Measurements from ENCODE around the gene KCNJ11. TPM values are rescaled to one million over a fixed set of nuclear protein-coding genes. Genes with fewer than 3 reads are reported as not detected.

The KCNJ11 gene
- polyA plus RNA-seq, 1 donor from 2014 or later, result 8.0 TPM

GRCh38 chr11:17430616-17431015 lies 42.2 kb upstream of the KCNJ11 start:
- Histone ChIP-seq H3K4me3 (ENCODE audit: low read length) (no peak overlapping the region), H3F3A (ENCODE audit: insufficient read depth, low read length, poor library complexity, severe bottlenecking) (no peaks in the 10 kb centered on the region), H3K79me2 (replicated peaks; ENCODE audit: insufficient read depth, low read length) (no peaks in the 10 kb centered on the region), H3K9me2 (ENCODE audit: insufficient read depth, low read length) (no peaks in the 10 kb centered on the region), H3K4me2 (ENCODE audit: low read length) (no peak overlapping the region), H4K20me1 (ENCODE audit: insufficient read depth) (no peaks in the 10 kb centered on the region), H3K9me3 (ENCODE audit: low read length) (no peaks in the 10 kb centered on the region), H2AFZ (ENCODE audit: low read depth, low read length) (no peak overlapping the region), H3K9ac (ENCODE audit: low read length) (no peak overlapping the region), H3K27ac (ENCODE audit: low read length) (no peak overlapping the region), H3K36me3 (ENCODE audit: insufficient read depth, low read length) (no peaks in the 10 kb centered on the region), H3K27me3 (ENCODE audit: insufficient read depth, low read depth, low read length) (no peaks in the 10 kb centered on the region)
- no peak for TF ChIP-seq REST (IDR thresholded peaks at IDR 0.05; ENCODE audit: borderline replicate concordance)
- no peak for TF ChIP-seq RAD21 (conservative IDR thresholded peaks at IDR 0.05)
- no peak for TF ChIP-seq EP300 (conservative IDR thresholded peaks at IDR 0.05; ENCODE audit: poor library complexity, severe bottlenecking)
- no peak for TF ChIP-seq SMC3 (conservative IDR thresholded peaks at IDR 0.05; ENCODE audit: poor library complexity)
- no peak for TF ChIP-seq CTCF (IDR thresholded peaks at IDR 0.05; ENCODE audit: poor library complexity, severe bottlenecking)
- TF ChIP-seq MXI1 (conservative IDR thresholded peaks at IDR 0.05; ENCODE audit: poor library complexity, severe bottlenecking), result no peak
- TF ChIP-seq EZH2 (IDR thresholded peaks at IDR 0.05; ENCODE audit: borderline replicate concordance, insufficient read depth, low read length, poor library complexity, severe bottlenecking), result no peak
- no peak for TF ChIP-seq TAF1 (IDR thresholded peaks at IDR 0.05; ENCODE audit: low read depth)
- no peak for TF ChIP-seq POLR2AphosphoS5 (IDR thresholded peaks at IDR 0.05)

- Histone ChIP-seq H3K4me2 (ENCODE audit: low read length) (no peak overlapping the region), H3K27me3 (ENCODE audit: insufficient read depth, low read depth, low read length) (no peaks in the 10 kb centered on the region), H3K9ac (ENCODE audit: low read length) (no peak overlapping the region), H3K9me3 (ENCODE audit: low read length) (no peaks in the 10 kb centered on the region), H3K27ac (ENCODE audit: low read length) (no peak overlapping the region), H4K20me1 (ENCODE audit: insufficient read depth) (no peaks in the 10 kb centered on the region), H2AFZ (ENCODE audit: low read depth, low read length) (no peak overlapping the region), H3F3A (ENCODE audit: insufficient read depth, low read length, poor library complexity, severe bottlenecking) (no peaks in the 10 kb centered on the region), H3K4me3 (ENCODE audit: low read length) (no peak overlapping the region), H3K79me2 (replicated peaks; ENCODE audit: insufficient read depth, low read length) (no peaks in the 10 kb centered on the region), H3K36me3 (ENCODE audit: insufficient read depth, low read length) (no peaks in the 10 kb centered on the region), H3K9me2 (ENCODE audit: insufficient read depth, low read length) (no peaks in the 10 kb centered on the region)
- no peak for TF ChIP-seq EZH2 (IDR thresholded peaks at IDR 0.05; ENCODE audit: borderline replicate concordance, insufficient read depth, low read length, poor library complexity, severe bottlenecking)
- no peak for TF ChIP-seq POLR2AphosphoS5 (IDR thresholded peaks at IDR 0.05)
- no peak for TF ChIP-seq CTCF (IDR thresholded peaks at IDR 0.05; ENCODE audit: poor library complexity, severe bottlenecking)
- TF ChIP-seq RAD21 (conservative IDR thresholded peaks at IDR 0.05), result no peak
Measured at GRCh38 chr11:17428925-17429324, 40.5 kb upstream of the KCNJ11 start.

All from neural cell (in vitro differentiated cells).